HEK293 (cell line): ENCODE results near the gene FOXN3.
A peak's percentile ranks its signal among the peaks of the same experiment; 100 is the strongest.

Experiments
- CTCF ChIA-PET: fragments of 350-600 bp; formaldehyde crosslinking; extraction: SDS; loops from one replicate; lab custom pipeline; 2021; ENCODE audit warnings: antibody characterized with exemption; lab: Yijun Ruan, JAX
- POLR2A ChIA-PET: fragments of 300-600 bp; formaldehyde crosslinking; extraction: SDS; loops from one replicate; lab custom pipeline; 2020; ENCODE audit warnings: antibody characterized with exemption, inconsistent platforms; lab: Yijun Ruan, JAX
- H3K27ac ChIP-seq: fragments of 200-500 bp; sonication (Bioruptor generic); 2 replicates; pipeline ENCODE4 v1.5.1; 2014; ENCODE audit warnings: low read depth, low read length, control low read depth, inconsistent platforms; ENCODE audit errors: extremely low read depth
- H3K36me3 ChIP-seq, 2 experiments: fragments of 200-500 bp in 1 of 2; sonication (Bioruptor generic) in 1 of 2; 1 replicate in 1 of 2; 2 replicates in 1 of 2; pipeline ENCODE4 v1.5.1; 2014 to 2017; ENCODE audit warnings: inconsistent platforms in 2 of 2, low read length in 2 of 2; ENCODE audit not compliant: control insufficient read depth in 2 of 2, insufficient read depth in 1 of 2
- H3K4me1 ChIP-seq: fragments of 200-500 bp; sonication (Bioruptor generic); 2 replicates; pipeline ENCODE4 v1.5.1; 2014; ENCODE audit warnings: mild to moderate bottlenecking, low read length, inconsistent platforms; ENCODE audit not compliant: control insufficient read depth, insufficient read depth
- H3K4me3 ChIP-seq: 2 replicates; pipeline ENCODE4 v1.5.1; 2011; ENCODE audit warnings: low read depth, mild to moderate bottlenecking, control low read depth, low read length, moderate library complexity
- H3K9me3 ChIP-seq: fragments of 200-500 bp; sonication (Bioruptor generic); 2 replicates; pipeline ENCODE4 v1.5.1; 2014; ENCODE audit warnings: low read depth, low read length, inconsistent platforms; ENCODE audit not compliant: control insufficient read depth, insufficient read depth
- FEZF1 ChIP-seq: fragments of 450-650 bp; formaldehyde crosslinking; IDR thresholded peaks from 2 replicates; pipeline ENCODE4 v1.5.1; 2016; ENCODE audit warnings: missing biosample characterization, missing genetic modification characterization
- KLF8 ChIP-seq: fragments of 450-650 bp; formaldehyde crosslinking; IDR thresholded peaks from 2 replicates; pipeline ENCODE4 v1.5.1; 2016; ENCODE audit warnings: missing biosample characterization, missing genetic modification characterization
- MYNN ChIP-seq: fragments of 450-650 bp; formaldehyde crosslinking; IDR thresholded peaks from 2 replicates; pipeline ENCODE4 v1.5.1; 2016; ENCODE audit warnings: missing biosample characterization, missing genetic modification characterization, borderline replicate concordance
- SCRT2 ChIP-seq: fragments of 450-650 bp; formaldehyde crosslinking; IDR thresholded peaks from 2 replicates; pipeline ENCODE4 v1.5.1; 2016; ENCODE audit warnings: missing biosample characterization, missing genetic modification characterization
- SP3 ChIP-seq: fragments of 450-650 bp; formaldehyde crosslinking; IDR thresholded peaks from 2 replicates; pipeline ENCODE4 v1.5.1; 2016; ENCODE audit warnings: missing biosample characterization, missing genetic modification characterization
- WT1 ChIP-seq: fragments of 450-650 bp; formaldehyde crosslinking; IDR thresholded peaks from 2 replicates; pipeline ENCODE4 v1.5.1; 2016; ENCODE audit warnings: missing biosample characterization, missing genetic modification characterization
- YY1 ChIP-seq: fragments of 450-650 bp; formaldehyde crosslinking; IDR thresholded peaks from 2 replicates; pipeline ENCODE4 v1.5.1; 2018; ENCODE audit warnings: missing biosample characterization, missing genetic modification characterization
- ZFHX2 ChIP-seq: fragments of 450-650 bp; formaldehyde crosslinking; conservative IDR thresholded peaks from 2 replicates; pipeline ENCODE4 v1.5.1; 2016; ENCODE audit warnings: missing biosample characterization, missing genetic modification characterization
- ZFP41 ChIP-seq: fragments of 450-650 bp; formaldehyde crosslinking; IDR thresholded peaks from 2 replicates; pipeline ENCODE4 v1.5.1; 2016; ENCODE audit warnings: missing biosample characterization, missing genetic modification characterization, borderline replicate concordance
- ZNF114 ChIP-seq: fragments of 450-650 bp; formaldehyde crosslinking; IDR thresholded peaks from 2 replicates; pipeline ENCODE4 v1.5.0; 2017; ENCODE audit warnings: missing biosample characterization, missing genetic modification characterization
- ZNF16 ChIP-seq: fragments of 450-650 bp; formaldehyde crosslinking; IDR thresholded peaks from 2 replicates; pipeline ENCODE4 v1.5.1; 2016; ENCODE audit warnings: low read depth, missing biosample characterization, missing genetic modification characterization
- ZNF2 ChIP-seq: fragments of 450-650 bp; formaldehyde crosslinking; IDR thresholded peaks from 2 replicates; pipeline ENCODE4 v1.5.1; 2016; ENCODE audit warnings: missing biosample characterization, missing genetic modification characterization
- ZNF274 ChIP-seq, 2 experiments: fragments of 200-500 bp in 1 of 2; fragments of 450-650 bp in 1 of 2; sonication (Bioruptor generic) in 1 of 2; formaldehyde crosslinking in 1 of 2; IDR thresholded peaks; 2 replicates each; pipeline versions ENCODE4 v1.5.1 to v1.6.1; 2014 to 2016; ENCODE audit warnings: borderline replicate concordance in 1 of 2, inconsistent platforms in 1 of 2, low read length in 1 of 2, missing biosample characterization in 1 of 2, missing genetic modification characterization in 1 of 2
- ZNF398 ChIP-seq: fragments of 450-650 bp; formaldehyde crosslinking; IDR thresholded peaks from 2 replicates; pipeline ENCODE4 v1.5.1; 2017; ENCODE audit warnings: missing biosample characterization, missing genetic modification characterization
- ZNF433 ChIP-seq: fragments of 450-650 bp; formaldehyde crosslinking; IDR thresholded peaks from 2 replicates; pipeline ENCODE4 v1.5.1; 2016; ENCODE audit warnings: missing biosample characterization, missing genetic modification characterization, low read depth
- ZNF555 ChIP-seq: fragments of 450-650 bp; formaldehyde crosslinking; conservative IDR thresholded peaks from 2 replicates; pipeline ENCODE4 v1.5.1; 2017; ENCODE audit warnings: missing biosample characterization, mild to moderate bottlenecking, missing genetic modification characterization, inconsistent platforms
- ZNF621 ChIP-seq: fragments of 450-650 bp; formaldehyde crosslinking; IDR thresholded peaks from 2 replicates; pipeline ENCODE4 v1.5.1; 2017; ENCODE audit warnings: missing biosample characterization, missing genetic modification characterization
- ZNF677 ChIP-seq: fragments of 450-650 bp; IDR thresholded peaks from 2 replicates; pipeline ENCODE4 v1.5.0; 2018; ENCODE audit warnings: missing biosample characterization, mild to moderate bottlenecking, missing genetic modification characterization, moderate library complexity
- ZNF776 ChIP-seq: fragments of 450-650 bp; formaldehyde crosslinking; IDR thresholded peaks from 2 replicates; pipeline ENCODE4 v1.5.0; 2017; ENCODE audit warnings: missing biosample characterization, missing genetic modification characterization, borderline replicate concordance
- ZNF843 ChIP-seq: fragments of 450-650 bp; formaldehyde crosslinking; IDR thresholded peaks from 2 replicates; pipeline ENCODE4 v1.5.1; 2016; ENCODE audit warnings: missing biosample characterization, missing genetic modification characterization
- ZSCAN16 ChIP-seq: fragments of 450-650 bp; formaldehyde crosslinking; IDR thresholded peaks from 2 replicates; pipeline ENCODE4 v1.5.1; 2016; ENCODE audit warnings: missing biosample characterization, missing genetic modification characterization
- ZXDB ChIP-seq: fragments of 450-650 bp; formaldehyde crosslinking; IDR thresholded peaks from 2 replicates; pipeline ENCODE4 v1.5.1; 2016; ENCODE audit warnings: missing biosample characterization, missing genetic modification characterization
- TF ChIP-seq, protein P1 (sequence below): fragments of 450-650 bp; formaldehyde crosslinking; IDR thresholded peaks from 2 replicates; pipeline ENCODE4 v1.5.1; 2017; ENCODE audit warnings: missing biosample characterization, missing genetic modification characterization

FOXN3 gene

GRCh38 chr14:89409961-89410360 lies 7.1 kb downstream of the FOXN3 start (continued):
- TF ChIP-seq KLF8 = no peak
- TF ChIP-seq, all 188 proteins: peak for 0

DNA sequence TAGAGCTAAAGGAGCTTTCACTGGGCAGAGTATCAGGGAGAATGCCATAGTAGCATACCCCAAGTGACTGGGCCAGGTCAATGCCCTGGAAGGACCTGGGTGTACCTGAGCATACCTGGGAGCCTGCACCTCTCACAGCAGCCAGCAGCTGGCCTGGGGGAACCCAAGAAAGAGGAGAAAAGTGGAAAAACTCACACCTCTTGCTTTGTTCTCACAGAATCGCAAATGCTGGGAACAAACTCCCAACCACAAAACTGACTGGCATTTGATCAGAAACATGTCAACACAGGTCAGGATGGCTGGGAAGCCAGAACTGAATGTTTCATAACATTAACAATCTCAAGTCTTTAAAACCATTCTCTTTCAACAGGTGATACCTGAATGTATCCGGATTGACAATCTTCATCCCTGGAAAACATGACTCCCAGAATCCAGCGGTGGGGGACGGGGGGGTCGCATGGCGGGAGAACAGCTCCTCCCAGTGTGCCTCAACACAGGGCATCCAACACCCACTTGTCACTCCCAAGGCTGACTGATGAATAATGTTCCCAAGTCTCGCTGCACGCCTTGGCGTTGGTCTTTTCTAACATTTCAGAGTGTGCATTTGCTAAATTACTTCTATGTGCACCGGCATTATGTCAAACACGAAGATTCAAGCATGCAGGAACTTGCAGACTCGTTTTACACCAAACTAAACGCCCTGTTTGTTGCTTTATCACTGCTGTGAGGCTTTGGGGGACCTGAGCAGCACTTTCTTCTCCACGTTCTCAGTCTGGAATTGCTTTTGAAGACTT lies 7.9 kb downstream of the FOXN3 start:
- H3K9me3 ChIP-seq = no peaks in the 10 kb centered on the region
- no peak overlapping the region for H3K27ac ChIP-seq
- peaks cover 9 to 14% of the 10 kb centered on the region in 2 experiments for H3K36me3 ChIP-seq
- POLR2A ChIA-PET = no interaction called here
- H3K4me3 ChIP-seq = no peak overlapping the region
- 0 out of 2 replicates have a peak, but pooled peaks cover 4% of the 10 kb centered on the region for H3K4me1 ChIP-seq
- TF ChIP-seq ZNF677 = no peak
- peak; percentile 44; the same call in 1 of the 2 replicates for TF ChIP-seq SCRT2
- CTCF ChIA-PET = interaction anchor here (0.5 kb wide), 1 partner anchor 998 kb away, joined by 3 read pairs; no protein-coding TSS in a partner anchor

DNA sequence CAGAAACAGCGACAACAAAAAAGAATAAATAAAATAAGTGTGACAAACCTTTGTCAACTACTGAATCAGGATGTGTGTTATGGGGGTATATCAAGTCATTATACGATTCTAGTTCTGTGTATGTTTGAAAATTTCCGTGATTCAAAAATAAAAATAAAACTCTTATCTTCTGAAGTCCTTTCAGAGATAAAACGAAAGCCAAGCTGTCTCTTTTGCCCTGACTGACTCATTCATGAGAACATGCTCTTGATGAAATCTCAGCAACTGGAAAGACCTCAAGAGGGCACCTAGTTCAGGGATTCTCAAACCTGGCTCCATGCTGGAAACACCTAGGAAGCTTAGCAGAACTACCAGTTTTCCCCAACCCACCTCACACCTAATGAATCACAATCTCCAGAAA lies 9.2 kb downstream of the FOXN3 start:
- Histone ChIP-seq H3K4me1 (0 out of 2 replicates have a peak, but pooled peaks cover 4% of the 10 kb centered on the region), H3K27ac (no peak overlapping the region), H3K9me3 (no peaks in the 10 kb centered on the region), H3K4me3 (no peak overlapping the region), H3K36me3 (peaks cover 9 to 14% of the 10 kb centered on the region in 2 experiments)
- TF ChIP-seq ZNF433 (tag by site-specific recombination) (no peak), ZNF398 (tag by site-specific recombination) (no peak), ZNF776 (no peak), ZNF555 (tag by site-specific recombination) (no peak), SP3 (tag by site-specific recombination) (no peak), ZXDB (tag by site-specific recombination) (no peak)
- POLR2A ChIA-PET = interaction anchor here (0.7 kb wide), 1 partner anchor 110 kb away, joined by 5 read pairs; no protein-coding TSS in a partner anchor
- CTCF ChIA-PET = interaction anchor here (0.6 kb wide), 1 partner anchor 240 kb away, joined by 3 read pairs; no protein-coding TSS in a partner anchor

GRCh38 chr14:89406941-89407340 lies 10.1 kb downstream of the FOXN3 start:
- H3K36me3 ChIP-seq = peaks cover 9 to 10% of the 10 kb centered on the region in 2 experiments
- CTCF ChIA-PET = no interaction called here
- no peaks in the 10 kb centered on the region for H3K9me3 ChIP-seq
- no peak overlapping the region for H3K27ac ChIP-seq
- TF ChIP-seq ZNF621 (tag by site-specific recombination) = no peak
- no peak for TF ChIP-seq ZFP41
- TF ChIP-seq ZNF2 (tag by site-specific recombination) = no peak
- TF ChIP-seq ZNF16 (tag by site-specific recombination) = no peak
- TF ChIP-seq WT1 (tag by site-specific recombination) = peak; percentile 60
- TF ChIP-seq, protein P1, sequence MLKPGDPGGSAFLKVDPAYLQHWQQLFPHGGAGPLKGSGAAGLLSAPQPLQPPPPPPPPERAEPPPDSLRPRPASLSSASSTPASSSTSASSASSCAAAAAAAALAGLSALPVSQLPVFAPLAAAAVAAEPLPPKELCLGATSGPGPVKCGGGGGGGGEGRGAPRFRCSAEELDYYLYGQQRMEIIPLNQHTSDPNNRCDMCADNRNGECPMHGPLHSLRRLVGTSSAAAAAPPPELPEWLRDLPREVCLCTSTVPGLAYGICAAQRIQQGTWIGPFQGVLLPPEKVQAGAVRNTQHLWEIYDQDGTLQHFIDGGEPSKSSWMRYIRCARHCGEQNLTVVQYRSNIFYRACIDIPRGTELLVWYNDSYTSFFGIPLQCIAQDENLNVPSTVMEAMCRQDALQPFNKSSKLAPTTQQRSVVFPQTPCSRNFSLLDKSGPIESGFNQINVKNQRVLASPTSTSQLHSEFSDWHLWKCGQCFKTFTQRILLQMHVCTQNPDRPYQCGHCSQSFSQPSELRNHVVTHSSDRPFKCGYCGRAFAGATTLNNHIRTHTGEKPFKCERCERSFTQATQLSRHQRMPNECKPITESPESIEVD (tag by site-specific recombination) = peak; percentile 46; the same call in 1 of the 2 replicates
- no peak for TF ChIP-seq ZSCAN16 (tag by site-specific recombination)
- TF ChIP-seq MYNN (tag by site-specific recombination) = no peak
- no peak for TF ChIP-seq ZNF274 (IDR thresholded peaks at IDR 0.05; ENCODE audit: low read length)
- no peak for TF ChIP-seq ZNF274 (tag by site-specific recombination; IDR thresholded peaks at IDR 0.05; ENCODE audit: borderline replicate concordance)
- TF ChIP-seq ZFHX2 = no peak
- no peak for TF ChIP-seq FEZF1 (tag by site-specific recombination)
- no peak for TF ChIP-seq YY1
- TF ChIP-seq ZNF843 (tag by site-specific recombination) = no peak
- no peak for TF ChIP-seq ZNF114 (tag by site-specific recombination)
- POLR2A ChIA-PET = no interaction called here
- H3K4me1 ChIP-seq = peaks cover 10% of the 10 kb centered on the region
- no peak overlapping the region for H3K4me3 ChIP-seq
